Parathyroid adenoma (tissue), 2 donors: ENCODE measurements around the gene IMMP2L.

Experiments
- H2AFZ ChIP-seq: fragments of 300-600 bp; sonication (generic); one replicate; pipeline ENCODE4 v1.7.0; 2017; ENCODE audit warnings: antibody characterized with exemption, mild to moderate bottlenecking
- H3K27ac ChIP-seq: fragments of 300-600 bp; sonication (generic); one replicate; pipeline ENCODE4 v1.7.0; 2017
- H3K27me3 ChIP-seq: fragments of 300-600 bp; sonication (generic); one replicate; pipeline ENCODE4 v1.7.0; 2017; ENCODE audit warnings: low read length; ENCODE audit not compliant: control insufficient read depth, insufficient read depth
- H3K36me3 ChIP-seq: fragments of 300-600 bp; sonication (generic); one replicate; pipeline ENCODE4 v1.7.0; 2017; ENCODE audit warnings: low read length; ENCODE audit not compliant: control insufficient read depth, insufficient read depth
- H3K4me1 ChIP-seq: fragments of 300-600 bp; sonication (generic); one replicate; pipeline ENCODE4 v1.7.0; 2017; ENCODE audit warnings: control low read depth
- H3K4me2 ChIP-seq: fragments of 300-600 bp; sonication (generic); one replicate; pipeline ENCODE4 v1.7.0; 2017; ENCODE audit warnings: low read length
- H3K4me3 ChIP-seq: fragments of 300-600 bp; sonication (generic); one replicate; pipeline ENCODE4 v1.7.0; 2017; ENCODE audit warnings: low read depth, low read length
- H3K79me2 ChIP-seq: fragments of 300-600 bp; sonication (generic); one replicate; pipeline ENCODE4 v1.7.0; 2017; ENCODE audit warnings: control low read depth
- H3K9ac ChIP-seq: fragments of 300-600 bp; sonication (generic); one replicate; pipeline ENCODE4 v1.7.0; 2017; ENCODE audit warnings: mild to moderate bottlenecking
- H3K9me3 ChIP-seq: fragments of 300-600 bp; sonication (generic); one replicate; pipeline ENCODE4 v1.7.0; 2017; ENCODE audit warnings: low read length; ENCODE audit not compliant: control insufficient read depth
- TF ChIP-seq, protein P1 (sequence below): fragments of 300-600 bp; sonication (generic); IDR thresholded peaks from one replicate; pipeline ENCODE4 v1.7.0; 2017; ENCODE audit warnings: antibody characterized with exemption, mild to moderate bottlenecking
- donor health status: primary hyperparathyroidism.

Gene IMMP2L

DNA sequence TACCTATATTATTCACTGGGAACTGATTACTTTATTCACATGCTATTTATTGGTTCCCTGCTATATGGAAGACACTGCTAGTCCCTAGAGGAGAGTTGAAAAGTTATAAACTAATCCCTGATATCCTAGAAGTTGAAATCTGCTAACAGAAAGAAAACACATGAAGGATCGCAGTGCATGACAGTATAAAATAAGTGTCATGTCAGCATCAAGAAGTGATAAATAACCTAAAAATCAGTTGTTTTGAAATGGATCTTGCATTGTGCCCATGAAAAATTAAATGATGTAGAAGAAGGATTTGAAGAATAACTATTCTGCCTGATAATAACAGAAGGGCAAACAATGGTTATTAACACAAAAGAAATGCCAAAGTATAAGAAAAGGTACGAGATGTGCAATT is 764.6 kb downstream of the IMMP2L start:
- TF ChIP-seq, protein P1, sequence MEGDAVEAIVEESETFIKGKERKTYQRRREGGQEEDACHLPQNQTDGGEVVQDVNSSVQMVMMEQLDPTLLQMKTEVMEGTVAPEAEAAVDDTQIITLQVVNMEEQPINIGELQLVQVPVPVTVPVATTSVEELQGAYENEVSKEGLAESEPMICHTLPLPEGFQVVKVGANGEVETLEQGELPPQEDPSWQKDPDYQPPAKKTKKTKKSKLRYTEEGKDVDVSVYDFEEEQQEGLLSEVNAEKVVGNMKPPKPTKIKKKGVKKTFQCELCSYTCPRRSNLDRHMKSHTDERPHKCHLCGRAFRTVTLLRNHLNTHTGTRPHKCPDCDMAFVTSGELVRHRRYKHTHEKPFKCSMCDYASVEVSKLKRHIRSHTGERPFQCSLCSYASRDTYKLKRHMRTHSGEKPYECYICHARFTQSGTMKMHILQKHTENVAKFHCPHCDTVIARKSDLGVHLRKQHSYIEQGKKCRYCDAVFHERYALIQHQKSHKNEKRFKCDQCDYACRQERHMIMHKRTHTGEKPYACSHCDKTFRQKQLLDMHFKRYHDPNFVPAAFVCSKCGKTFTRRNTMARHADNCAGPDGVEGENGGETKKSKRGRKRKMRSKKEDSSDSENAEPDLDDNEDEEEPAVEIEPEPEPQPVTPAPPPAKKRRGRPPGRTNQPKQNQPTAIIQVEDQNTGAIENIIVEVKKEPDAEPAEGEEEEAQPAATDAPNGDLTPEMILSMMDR: no peak
- H3K27me3 ChIP-seq: no peaks in the 10 kb centered on the region
- no peaks in the 10 kb centered on the region for H3K79me2 ChIP-seq
- no peaks in the 10 kb centered on the region for H3K4me1 ChIP-seq
- H3K9me3 ChIP-seq: no peaks in the 10 kb centered on the region
- H3K27ac ChIP-seq: no peak overlapping the region
- H2AFZ ChIP-seq: no peak overlapping the region
- no peaks in the 10 kb centered on the region for H3K36me3 ChIP-seq
- H3K4me2 ChIP-seq: no peak overlapping the region
- H3K4me3 ChIP-seq: no peak overlapping the region
- H3K9ac ChIP-seq: no peak overlapping the region

DNA sequence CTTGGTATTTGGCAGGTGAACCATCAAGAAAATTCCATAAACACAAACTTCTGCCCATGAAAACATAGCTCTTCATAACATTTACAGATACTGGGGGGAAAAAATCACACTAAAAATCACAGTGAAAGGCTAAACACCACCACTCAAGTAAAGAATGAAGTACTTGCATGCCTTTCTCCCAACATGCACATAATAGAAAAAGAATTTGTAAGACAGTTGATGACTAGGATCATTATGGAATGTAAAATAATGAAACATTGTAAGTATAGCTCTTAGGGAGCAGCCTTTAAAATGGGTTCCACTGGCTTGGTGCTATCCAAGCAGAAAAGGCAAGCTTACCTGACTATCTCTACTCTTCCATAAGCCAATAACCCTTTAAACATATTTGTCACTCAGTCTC is 771.3 kb downstream of the IMMP2L start:
- Histone ChIP-seq H3K27ac (no peak overlapping the region), H3K27me3 (no peaks in the 10 kb centered on the region), H3K4me1 (no peaks in the 10 kb centered on the region), H3K4me2 (no peak overlapping the region), H3K4me3 (no peak overlapping the region), H2AFZ (no peak overlapping the region), H3K9me3 (no peaks in the 10 kb centered on the region), H3K36me3 (no peaks in the 10 kb centered on the region), H3K79me2 (no peaks in the 10 kb centered on the region), H3K9ac (no peak overlapping the region)
- TF ChIP-seq, protein P1: no peak

DNA sequence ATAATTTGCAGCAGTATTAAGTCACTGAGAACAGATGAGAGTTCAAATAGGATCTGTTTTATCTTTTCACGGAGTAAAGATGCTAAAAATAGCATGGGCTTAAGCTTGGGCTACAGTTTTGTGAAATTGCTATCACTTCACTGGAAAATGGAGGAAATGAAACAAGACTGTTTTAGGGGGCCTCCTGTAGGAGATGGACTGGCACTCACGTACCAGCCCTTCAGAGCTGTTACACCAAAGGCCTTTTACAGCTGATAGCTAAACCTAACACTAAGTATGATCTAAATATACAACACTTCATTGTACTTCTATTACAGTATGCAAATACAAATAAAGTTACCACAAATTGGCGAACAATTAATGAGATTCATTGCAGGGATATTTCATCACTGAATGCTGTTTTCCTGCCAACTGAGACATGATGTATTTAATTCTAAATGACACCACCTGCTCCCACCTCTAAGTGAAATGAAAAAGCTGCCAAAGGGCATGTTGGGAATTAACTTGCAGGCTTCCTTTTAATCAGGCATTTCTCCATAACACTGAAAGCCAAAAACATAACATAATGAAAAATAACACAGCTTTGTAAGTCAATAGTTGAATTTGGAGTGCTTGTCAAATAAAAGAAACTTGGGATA is 775.8 kb downstream of the IMMP2L start:
- no peaks in the 10 kb centered on the region for H3K36me3 ChIP-seq
- no peaks in the 10 kb centered on the region for H3K27me3 ChIP-seq
- no peaks in the 10 kb centered on the region for H3K4me1 ChIP-seq
- TF ChIP-seq, protein P1: no peak
- no peak overlapping the region for H3K27ac ChIP-seq
- no peak overlapping the region for H2AFZ ChIP-seq
- H3K9me3 ChIP-seq: no peaks in the 10 kb centered on the region
- H3K9ac ChIP-seq: no peak overlapping the region
- H3K79me2 ChIP-seq: no peaks in the 10 kb centered on the region
- no peak overlapping the region for H3K4me2 ChIP-seq
- no peak overlapping the region for H3K4me3 ChIP-seq

DNA sequence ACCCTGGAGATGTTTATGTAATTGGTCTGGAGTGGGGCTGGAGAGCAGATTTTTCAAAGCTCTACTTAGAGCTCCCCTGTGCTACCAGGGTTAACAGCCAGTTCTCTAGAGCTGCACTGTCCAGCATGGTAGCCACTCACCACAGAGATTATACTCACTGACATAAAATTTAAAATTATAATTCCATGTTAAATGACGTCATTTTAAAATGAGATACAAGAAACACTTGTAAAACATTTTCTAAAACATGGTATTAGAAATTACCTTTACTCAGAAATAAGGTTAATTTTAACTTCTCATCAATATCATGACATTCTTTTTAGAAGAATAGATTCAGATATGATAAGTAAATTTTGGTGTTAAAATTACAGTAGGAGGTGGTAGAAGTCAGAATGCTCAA is 777.5 kb downstream of the IMMP2L start:
- H2AFZ ChIP-seq: no peak overlapping the region

More for the DNA sequence above, 777.5 kb downstream of the IMMP2L start:
- H3K27ac ChIP-seq: no peak overlapping the region
- H3K27me3 ChIP-seq: no peaks in the 10 kb centered on the region
- TF ChIP-seq, protein P1: no peak
- H3K4me3 ChIP-seq: no peak overlapping the region
- no peaks in the 10 kb centered on the region for H3K4me1 ChIP-seq
- H3K4me2 ChIP-seq: no peak overlapping the region
- no peaks in the 10 kb centered on the region for H3K9me3 ChIP-seq
- no peaks in the 10 kb centered on the region for H3K36me3 ChIP-seq
- H3K79me2 ChIP-seq: no peaks in the 10 kb centered on the region
- H3K9ac ChIP-seq: no peak overlapping the region
